Stimulated activated CD8-positive, alpha-beta memory T cell treated with anti-CD3 and anti-CD28 coated beads, Interleukin-4, amount 100 ng/mL, for 48 hours (primary cell): ENCODE results near the gene DGKA.
"Not testable (repeated sequence)": the region's sequence is repeated elsewhere in the genome, so short reads cannot be mapped to it uniquely, and the experiment has no call there.

ENCODE experiments used
- DNase-seq: peaks from one replicate; pipeline ENCODE4 v3.0.0-alpha.2; 2020

The DGKA gene

DNA sequence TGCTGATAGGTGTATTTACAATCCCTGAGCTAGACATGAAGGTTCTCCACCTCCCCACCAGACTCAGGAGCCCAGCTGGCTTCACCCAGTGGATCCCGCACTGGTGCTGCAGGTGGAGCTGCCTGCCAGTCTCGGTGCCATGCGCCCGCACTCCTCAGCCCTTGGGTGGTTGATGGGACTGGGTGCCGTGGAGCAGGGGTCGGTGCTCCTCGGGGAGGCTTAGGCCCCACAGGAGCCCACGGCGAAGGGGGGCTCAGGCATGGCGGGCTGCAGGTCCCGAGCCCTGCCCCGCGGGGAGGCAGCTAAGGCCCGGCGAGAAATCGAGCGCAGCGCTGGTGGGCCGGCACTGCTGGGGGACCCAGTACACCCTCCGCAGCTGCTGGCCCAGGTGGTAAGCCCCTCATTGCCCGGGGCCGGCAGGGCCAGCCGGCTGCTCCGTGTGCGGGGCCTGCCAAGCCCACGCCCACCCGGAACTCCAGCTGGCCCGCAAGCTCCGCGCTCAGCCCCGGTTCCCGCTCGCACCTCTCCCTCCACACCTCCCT lies 69.1 kb downstream of the DGKA start:
- DNase-seq: not testable (repeated sequence)

DNA sequence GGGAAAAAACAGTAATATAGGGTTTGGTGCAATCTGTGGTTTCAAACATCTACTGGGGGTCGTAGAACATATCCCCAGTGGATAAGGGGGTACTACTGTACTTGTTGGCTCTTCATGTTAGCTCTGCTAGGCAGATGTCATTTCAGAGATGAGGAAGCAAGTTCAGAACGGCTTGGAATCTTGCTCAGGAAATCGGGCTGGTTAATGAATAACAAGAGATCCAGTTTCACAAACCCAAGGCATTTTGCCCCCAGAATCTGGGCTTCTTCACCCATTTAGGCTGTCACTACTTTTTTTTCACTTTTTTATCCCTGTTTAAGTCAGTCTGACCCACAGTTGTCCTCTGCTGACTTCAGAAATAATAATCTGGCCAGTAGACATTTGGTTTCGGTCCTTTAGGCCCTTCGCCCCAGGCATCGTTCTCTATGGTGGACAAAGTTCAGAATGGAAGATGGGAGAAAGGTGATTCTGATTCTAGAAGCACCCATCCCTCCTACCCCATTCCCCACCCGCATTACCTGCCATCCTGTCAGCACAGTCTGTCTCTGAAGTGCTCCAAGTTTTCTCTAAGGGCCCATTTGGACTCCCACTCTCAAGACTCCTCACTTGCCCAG lies 70.6 kb downstream of the DGKA start:
- DNase-seq: no peak

DNA sequence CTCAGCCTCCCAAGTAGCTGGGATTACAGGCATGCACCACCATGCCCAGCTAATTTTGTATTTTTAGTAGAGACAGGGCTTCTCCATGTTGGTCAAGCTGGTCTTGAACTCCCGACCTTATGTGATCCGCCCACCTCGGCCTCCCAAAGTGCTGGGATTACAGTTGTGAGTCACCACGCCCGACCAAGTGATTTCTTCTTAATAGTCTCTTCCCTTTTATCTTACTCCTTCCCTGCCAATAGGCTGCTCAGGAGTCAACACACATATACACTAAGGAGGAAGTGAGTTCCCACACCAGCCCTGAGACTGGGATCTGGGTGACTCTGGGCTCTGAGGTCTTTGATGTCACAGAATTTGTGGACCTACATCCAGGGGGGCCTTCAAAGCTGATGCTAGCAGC lies 72.4 kb downstream of the DGKA start:
- DNase-seq: not testable (repeated sequence)
